KOPT-K1 (cell line): ENCODE measurements around the gene GAST.

ENCODE experiments used
- H3K27ac ChIP-seq: fragments of 200-600 bp; sonication (generic); 2 replicates; pipeline ENCODE4 v1.5.1; 2016; ENCODE audit warnings: antibody characterized with exemption, mild to moderate bottlenecking, low read depth, low read length; ENCODE audit not compliant: poor library complexity, severe bottlenecking
- H3K36me3 ChIP-seq: fragments of 200-600 bp; sonication (generic); 2 replicates; pipeline ENCODE4 v1.5.1; 2017; ENCODE audit warnings: antibody characterized with exemption, mild to moderate bottlenecking, low read length, moderate library complexity; ENCODE audit not compliant: insufficient read depth
- H3K9me3 ChIP-seq: fragments of 200-600 bp; sonication (generic); 2 replicates; pipeline ENCODE4 v1.5.1; 2017; ENCODE audit warnings: antibody characterized with exemption, low read length, mild to moderate bottlenecking; ENCODE audit not compliant: insufficient read depth, poor library complexity, severe bottlenecking

Gene GAST

GRCh38 chr17:41738801-41739112, 26.6 kb downstream of the GAST start:
- no peaks in the 10 kb centered on the region for H3K9me3 ChIP-seq
- no peak overlapping the region for H3K27ac ChIP-seq
- H3K36me3 ChIP-seq = no peaks in the 10 kb centered on the region

GRCh38 chr17:41739661-41740352, 27.7 kb downstream of the GAST start:
- Histone ChIP-seq H3K36me3 (no peaks in the 10 kb centered on the region), H3K9me3 (no peaks in the 10 kb centered on the region), H3K27ac (no peak overlapping the region)

- Histone ChIP-seq H3K27ac (no peak overlapping the region), H3K9me3 (no peaks in the 10 kb centered on the region), H3K36me3 (no peaks in the 10 kb centered on the region)
These were observed 28.4 kb downstream of the GAST start for GRCh38 chr17:41740506-41740905.

- H3K36me3 ChIP-seq = no peaks in the 10 kb centered on the region
- no peaks in the 10 kb centered on the region for H3K9me3 ChIP-seq
- no peak overlapping the region for H3K27ac ChIP-seq
These were observed 29.6 kb downstream of the GAST start for GRCh38 chr17:41741709-41742108.

- Histone ChIP-seq H3K27ac (no peak overlapping the region), H3K36me3 (no peaks in the 10 kb centered on the region), H3K9me3 (no peaks in the 10 kb centered on the region)
These were observed 36.1 kb downstream of the GAST start for GRCh38 chr17:41748275-41748674.

- H3K27ac ChIP-seq = no peak overlapping the region
- H3K36me3 ChIP-seq = no peaks in the 10 kb centered on the region
- H3K9me3 ChIP-seq = no peaks in the 10 kb centered on the region
These were observed 38.7 kb downstream of the GAST start for GRCh38 chr17:41750862-41751261.

GRCh38 chr17:41751288-41751687, 39.2 kb downstream of the GAST start:
- H3K9me3 ChIP-seq = no peaks in the 10 kb centered on the region
- H3K27ac ChIP-seq = no peak overlapping the region
- no peaks in the 10 kb centered on the region for H3K36me3 ChIP-seq

- Histone ChIP-seq H3K27ac (no peak overlapping the region), H3K9me3 (no peaks in the 10 kb centered on the region), H3K36me3 (no peaks in the 10 kb centered on the region)
These were observed 41.9 kb downstream of the GAST start for GRCh38 chr17:41754066-41754465.

GRCh38 chr17:41758601-41759000, 46.5 kb downstream of the GAST start:
- no peak overlapping the region for H3K27ac ChIP-seq
- H3K36me3 ChIP-seq = no peaks in the 10 kb centered on the region
- no peaks in the 10 kb centered on the region for H3K9me3 ChIP-seq

GRCh38 chr17:41760878-41761277, 48.7 kb downstream of the GAST start:
- Histone ChIP-seq H3K27ac (no peak overlapping the region), H3K9me3 (no peaks in the 10 kb centered on the region), H3K36me3 (no peaks in the 10 kb centered on the region)

GRCh38 chr17:41762391-41762790, 50.3 kb downstream of the GAST start:
- Histone ChIP-seq H3K36me3 (no peaks in the 10 kb centered on the region), H3K27ac (no peak overlapping the region)

GRCh38 chr17:41762841-41763240, 50.7 kb downstream of the GAST start:
- Histone ChIP-seq H3K27ac (no peak overlapping the region), H3K36me3 (no peaks in the 10 kb centered on the region), H3K9me3 (no peaks in the 10 kb centered on the region)

More at GRCh38 chr17:41762391-41762790, 50.3 kb downstream of the GAST start:
- no peaks in the 10 kb centered on the region for H3K9me3 ChIP-seq

GRCh38 chr17:41763327-41763726, 51.2 kb downstream of the GAST start:
- H3K27ac ChIP-seq = no peak overlapping the region
- H3K9me3 ChIP-seq = no peaks in the 10 kb centered on the region
- H3K36me3 ChIP-seq = no peaks in the 10 kb centered on the region
